H4 (cell line): ENCODE data around the gene NELFA. TPM values are rescaled to one million over a fixed set of nuclear protein-coding genes. Genes with fewer than 3 reads are reported as not detected.
"Not testable (repeated sequence)": the region's sequence is repeated elsewhere in the genome, so short reads cannot be mapped to it uniquely, and the experiment has no call there.

ENCODE experiments used
- DNase-seq: peaks from one replicate; pipeline ENCODE4 v3.0.0-alpha.2; 2015; ENCODE audit warnings: low spot score
- total RNA-seq: library from RNA; depleted of rRNA; stranded (reverse); fragments of >200 nt; shearing (Covaris generic); gene quantifications from 2 replicates; pipeline ENCODE4 v1.2.3, GENCODE V29; 2014

Gene NELFA
- total RNA-seq, 1 experiment from 2014 or later, result 22.0 TPM

DNA sequence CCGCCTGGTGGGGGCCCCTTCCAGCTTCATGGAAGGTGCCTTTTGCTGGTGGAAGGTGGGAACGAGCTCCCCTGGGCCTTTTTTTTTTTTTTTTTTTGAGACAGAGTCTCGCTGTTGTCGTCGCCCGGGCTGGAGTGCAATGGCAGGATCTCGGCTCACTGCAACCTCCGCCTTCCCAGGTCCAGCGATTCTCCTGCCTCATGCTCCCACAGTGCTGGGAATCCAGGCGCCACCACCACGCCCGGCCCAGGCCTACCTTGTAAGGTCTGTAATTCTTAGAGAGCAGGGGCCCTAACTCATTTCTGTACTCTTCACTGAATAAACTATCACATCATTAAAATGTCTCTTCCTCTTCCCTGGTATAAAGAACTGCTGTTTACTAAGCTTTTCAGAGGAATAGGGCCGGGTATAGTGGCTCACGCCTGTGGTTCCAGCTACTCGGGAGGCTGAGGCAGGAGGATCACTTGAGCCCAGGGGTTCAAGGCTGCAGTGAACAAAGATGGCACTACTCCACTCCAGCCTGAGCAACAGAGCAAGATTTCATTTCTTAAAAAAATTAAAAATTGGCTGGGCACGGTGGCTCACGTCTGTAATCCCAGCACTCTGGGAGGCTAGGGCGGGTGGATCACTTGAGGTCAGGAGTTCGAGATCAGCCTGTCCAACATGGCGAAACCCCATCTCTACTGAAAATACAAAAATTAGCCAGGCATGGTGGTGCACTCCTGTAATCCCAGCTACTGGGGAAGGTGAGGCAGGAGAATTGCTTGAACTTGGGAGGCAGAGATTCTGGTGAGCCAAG lies 14.9 kb downstream of the NELFA start:
- not testable (repeated sequence) for DNase-seq

DNA sequence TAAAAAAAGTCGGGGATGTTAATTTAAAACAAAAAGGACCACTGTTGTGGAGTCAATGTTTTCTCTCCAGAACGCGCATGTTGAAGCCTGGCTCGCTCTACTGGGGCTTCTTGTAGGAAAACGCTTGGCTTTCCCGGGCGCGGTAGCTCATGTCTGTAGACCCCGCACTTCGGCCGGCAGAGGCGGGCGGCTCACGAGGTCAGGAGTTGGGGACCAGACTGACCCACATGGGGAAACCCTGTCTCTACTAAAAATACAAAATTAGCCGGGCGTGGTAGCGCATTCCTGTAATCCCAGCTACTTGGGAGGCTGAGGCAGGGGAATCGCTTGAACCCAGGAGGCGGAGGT lies 15.6 kb downstream of the NELFA start:
- no peak for DNase-seq

DNA sequence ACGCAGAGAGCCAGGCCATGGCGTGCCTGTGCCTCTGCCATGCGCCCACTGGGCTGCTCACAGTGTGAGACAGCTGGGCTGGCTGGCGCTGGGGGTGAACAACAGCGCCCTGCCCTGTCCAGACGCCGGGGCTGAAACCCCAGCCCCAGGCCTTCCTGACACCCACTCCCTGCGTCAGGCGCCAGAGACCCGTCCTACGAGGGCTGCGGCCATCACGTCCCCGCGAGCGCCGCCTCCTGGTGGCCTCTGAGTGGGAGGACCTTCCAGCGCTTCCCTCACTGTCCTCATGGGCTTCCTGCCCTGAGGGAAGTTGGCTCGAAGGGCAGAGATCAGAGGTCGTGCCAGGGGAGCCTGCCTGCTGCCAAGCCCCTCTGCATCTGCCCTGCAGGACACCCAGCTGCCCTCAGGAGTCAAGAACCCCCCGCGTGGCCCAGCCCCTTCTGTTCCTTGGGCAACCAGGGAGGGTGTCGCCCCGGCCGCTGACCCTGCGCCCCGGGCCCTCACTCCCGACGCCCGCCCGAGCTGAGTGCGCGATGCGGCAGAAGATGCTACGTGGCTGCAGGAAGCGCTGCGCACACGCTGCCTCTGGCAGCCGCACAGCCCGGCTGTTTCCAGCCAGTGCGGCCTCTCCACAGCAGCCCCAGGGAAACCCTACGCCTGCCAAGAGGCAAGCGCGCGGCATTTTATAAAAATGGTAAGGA lies 16.2 kb downstream of the NELFA start:
- DNase-seq, result no peak

DNA sequence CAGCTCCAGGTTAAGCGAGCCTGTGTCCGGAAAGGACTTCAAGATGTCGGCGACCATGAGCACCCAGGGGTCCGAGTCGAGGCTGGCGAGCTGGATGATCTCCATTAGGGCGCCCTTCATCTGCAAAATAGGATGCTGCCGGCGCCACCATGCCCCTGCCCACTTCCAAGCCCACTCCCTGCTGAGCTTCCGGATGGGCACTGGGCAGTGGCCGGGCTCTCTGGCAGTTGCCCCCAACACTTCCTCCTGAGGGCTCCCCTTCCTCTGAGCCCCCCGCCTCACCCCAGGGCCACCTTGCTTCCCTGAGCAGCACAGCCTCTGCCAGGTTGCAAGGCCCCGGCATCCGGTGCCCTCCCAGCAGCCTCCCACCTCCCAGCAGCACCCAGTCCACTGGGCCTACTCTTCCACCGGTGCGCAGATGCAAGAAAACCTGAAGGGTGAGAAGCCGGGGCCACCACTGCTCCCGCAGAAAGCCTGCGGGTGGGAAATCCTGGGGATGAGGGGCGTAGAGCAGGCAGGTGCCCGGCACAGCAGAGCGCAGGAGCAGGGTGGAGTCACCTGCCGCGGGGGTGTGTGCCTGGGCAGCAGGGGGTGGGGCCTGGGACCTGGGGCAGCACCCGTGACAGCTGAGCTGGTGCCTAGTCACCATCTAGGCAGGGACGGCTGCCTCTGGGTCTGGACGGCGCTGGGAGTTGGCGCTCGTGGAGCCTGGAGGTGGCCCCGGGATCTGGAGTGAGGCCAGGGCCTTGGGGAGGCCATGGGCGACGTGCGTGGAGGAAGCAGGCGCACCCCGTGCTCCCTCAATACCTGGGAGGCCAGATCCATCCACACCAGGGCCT lies 17.0 kb downstream of the NELFA start:
- no peak for DNase-seq

DNA sequence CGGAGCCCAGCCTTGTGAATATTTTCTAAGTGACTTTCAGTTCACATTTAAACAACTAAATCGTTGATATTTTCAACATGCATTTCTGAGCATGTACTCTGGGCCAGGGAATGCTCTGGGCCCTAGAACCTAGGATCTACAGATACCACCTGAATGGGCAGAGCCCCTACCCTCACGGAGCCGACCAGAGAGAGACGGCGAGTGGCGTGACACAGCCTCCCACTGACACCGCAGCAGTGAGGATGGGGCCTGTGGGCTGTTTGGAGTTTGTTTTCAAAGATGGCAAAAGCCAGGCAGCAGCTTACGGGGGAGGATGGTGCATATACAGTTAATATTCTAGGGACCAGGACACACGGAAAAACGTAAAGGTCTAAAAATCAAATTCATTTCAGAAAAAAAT lies 17.7 kb downstream of the NELFA start:
- DNase-seq, result no peak

DNA sequence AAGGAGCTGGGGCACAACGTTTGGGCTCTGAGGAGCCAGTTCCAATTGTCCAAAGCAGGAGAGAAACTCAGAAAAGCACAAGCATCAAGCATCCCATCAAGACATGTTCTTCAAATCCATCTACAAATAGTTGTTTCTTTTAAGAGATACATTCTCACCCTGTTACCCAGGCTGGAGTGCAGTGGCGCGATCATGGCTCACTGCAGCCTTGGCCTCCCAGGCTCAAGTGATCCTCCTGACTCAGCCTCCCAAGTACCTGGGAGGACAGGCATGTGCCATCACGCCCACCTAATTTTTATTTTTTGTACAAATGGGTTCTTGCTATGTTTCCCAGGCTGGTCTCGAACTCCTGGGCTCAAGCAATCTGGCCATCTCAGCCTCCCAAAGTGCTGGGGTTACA lies 18.1 kb downstream of the NELFA start:
- no peak for DNase-seq

DNA sequence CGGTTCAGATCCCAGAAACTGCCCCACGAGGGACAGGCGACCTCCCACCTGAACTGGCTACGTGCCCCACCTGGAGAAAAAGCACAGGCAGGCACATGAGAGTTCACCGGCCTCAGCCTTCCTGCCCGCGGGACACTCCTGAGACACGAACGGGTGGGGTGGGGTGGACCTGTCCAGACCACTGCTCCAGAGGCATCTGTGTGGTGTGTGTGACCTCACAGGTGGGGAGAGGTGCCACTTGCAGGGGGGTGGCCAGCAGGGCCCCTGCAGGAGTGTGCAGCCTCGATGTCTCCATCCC lies 18.5 kb downstream of the NELFA start:
- no peak for DNase-seq

DNA sequence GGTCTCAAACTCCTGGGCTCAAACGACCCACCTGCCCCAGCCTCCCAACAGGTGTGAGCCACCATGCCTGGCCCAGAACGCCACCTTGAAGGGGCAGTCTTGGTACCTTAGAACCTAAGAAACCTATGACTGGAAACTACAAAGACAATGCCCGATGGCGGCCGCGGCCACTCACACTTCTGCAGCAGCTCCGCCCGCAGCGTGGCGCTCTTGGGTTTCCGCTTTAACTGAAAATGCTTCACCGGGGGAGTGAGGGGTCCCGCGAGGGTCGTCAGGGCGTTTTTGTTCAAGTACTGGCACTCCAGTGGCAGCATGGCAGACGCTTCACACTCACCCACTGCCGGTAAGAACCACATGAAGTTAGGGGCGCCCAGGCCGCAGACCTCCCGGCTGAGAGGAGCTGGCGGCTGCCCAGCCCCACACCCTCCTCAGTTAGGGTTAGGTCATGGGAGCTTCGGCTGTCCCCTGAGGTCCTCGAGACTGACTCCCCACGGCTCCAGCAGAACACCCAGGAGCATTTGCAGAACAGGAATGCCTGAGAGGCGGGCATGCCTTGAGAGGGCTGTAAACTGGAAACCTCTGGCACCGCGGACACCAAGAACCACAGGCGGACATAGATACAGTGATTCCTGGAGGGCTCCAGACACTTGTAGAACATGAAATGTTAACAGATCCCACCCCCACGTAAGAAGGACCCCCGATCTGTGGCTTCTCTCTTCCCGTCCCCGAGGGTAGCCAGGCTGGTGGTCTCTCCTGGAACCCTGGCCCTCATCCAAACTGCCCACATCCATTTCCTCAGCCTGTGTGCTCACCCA lies 19.0 kb downstream of the NELFA start:
- DNase-seq, result no peak

DNA sequence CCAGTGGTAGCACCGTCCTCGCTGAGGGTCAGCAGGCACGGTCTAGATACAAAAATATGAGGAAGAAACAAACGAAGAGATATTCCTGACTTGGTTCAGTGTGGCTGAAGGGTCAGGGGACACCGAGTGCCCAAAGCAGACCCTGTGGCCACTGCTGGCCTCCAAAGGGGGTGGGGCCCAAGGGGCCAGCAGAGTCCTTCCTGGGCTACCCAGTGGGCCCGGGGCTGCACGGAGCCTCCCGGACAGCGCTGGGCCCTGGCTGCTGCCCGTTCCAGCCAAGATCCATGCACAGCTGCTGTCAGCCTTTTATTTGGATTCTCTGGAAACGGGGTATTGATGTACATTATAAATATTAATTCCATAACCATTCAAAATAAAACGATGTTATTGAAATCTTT lies 20.4 kb downstream of the NELFA start:
- DNase-seq, result no peak

DNA sequence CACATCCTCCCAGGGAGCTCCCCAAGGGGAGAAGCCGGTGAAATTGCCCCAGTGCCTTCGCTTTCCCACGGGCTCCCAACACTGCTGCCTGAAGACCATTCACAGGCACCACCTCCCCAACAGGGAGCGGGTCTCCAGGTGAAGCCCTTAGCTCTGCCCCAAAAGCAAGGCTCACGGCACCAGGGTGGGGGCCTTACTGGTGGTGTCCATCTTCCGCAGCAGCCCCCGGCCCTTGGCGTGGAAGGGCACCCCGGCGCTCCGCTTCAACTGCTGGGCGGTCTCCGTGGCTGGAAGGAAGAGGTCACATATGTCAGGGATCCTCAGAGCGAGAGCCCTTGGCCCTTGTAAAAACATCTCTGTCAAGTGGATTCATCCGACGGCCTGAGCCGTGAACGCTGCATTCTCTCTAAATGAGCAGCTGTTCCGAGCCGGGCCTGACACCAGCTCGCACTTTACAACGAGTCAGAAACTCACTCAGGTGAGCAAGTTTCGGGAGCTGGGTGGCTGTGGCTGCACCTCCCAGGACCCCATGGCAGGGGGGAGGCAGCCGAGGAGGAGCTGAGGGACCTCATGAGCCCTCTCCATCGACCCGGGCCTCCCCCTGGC lies 20.9 kb downstream of the NELFA start:
- DNase-seq, result no peak

DNA sequence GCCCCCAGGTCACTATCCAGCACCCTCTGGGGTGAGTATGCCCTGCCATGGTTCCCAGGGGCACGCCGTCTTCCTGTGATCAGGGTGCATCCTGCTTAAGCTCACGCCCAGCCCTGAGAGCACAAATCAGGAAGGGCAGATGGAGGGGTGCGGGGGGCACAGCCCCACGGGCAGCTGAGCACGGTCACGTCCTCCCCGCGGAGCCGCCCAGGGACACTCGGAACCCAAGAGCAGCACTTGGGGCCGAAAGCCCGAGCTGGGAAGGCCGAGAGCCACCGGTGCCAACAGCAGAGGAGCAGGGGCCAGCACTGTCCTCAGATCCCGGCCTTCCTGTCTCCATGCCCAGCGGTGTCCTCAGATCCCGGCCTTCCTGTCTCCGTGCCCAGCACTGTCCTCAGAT lies 21.5 kb downstream of the NELFA start:
- DNase-seq, result no peak

DNA sequence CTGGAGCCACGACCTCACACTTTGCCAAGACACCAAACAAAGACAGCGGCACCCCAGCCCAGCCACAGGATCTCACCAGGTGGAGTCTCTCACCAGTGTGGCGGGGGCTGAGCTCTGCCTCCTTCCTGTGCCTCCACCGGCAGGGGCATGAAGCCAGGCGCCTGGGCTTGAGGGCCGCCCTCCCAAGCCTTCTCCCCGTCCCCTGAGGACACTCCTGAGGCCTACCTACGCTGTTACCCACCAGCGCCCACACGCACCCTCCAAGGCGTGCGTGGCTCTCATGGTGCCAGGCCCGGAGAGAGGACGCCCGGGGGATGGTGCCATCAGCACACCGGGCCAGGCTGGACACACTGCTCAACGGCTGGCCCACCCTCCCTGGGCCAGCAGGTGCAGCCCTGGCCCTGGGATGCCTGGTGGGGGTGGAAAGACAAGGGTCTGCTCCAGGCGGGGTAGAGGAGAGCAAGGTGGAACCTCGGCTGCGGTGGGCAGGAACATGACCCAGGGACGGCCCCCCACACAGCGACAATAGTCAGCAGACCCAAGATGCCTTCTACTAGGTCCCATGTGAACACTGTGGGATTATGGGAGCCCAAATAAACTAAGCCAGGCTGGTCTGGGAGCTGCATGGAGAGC lies 22.1 kb downstream of the NELFA start:
- DNase-seq, result no peak

DNA sequence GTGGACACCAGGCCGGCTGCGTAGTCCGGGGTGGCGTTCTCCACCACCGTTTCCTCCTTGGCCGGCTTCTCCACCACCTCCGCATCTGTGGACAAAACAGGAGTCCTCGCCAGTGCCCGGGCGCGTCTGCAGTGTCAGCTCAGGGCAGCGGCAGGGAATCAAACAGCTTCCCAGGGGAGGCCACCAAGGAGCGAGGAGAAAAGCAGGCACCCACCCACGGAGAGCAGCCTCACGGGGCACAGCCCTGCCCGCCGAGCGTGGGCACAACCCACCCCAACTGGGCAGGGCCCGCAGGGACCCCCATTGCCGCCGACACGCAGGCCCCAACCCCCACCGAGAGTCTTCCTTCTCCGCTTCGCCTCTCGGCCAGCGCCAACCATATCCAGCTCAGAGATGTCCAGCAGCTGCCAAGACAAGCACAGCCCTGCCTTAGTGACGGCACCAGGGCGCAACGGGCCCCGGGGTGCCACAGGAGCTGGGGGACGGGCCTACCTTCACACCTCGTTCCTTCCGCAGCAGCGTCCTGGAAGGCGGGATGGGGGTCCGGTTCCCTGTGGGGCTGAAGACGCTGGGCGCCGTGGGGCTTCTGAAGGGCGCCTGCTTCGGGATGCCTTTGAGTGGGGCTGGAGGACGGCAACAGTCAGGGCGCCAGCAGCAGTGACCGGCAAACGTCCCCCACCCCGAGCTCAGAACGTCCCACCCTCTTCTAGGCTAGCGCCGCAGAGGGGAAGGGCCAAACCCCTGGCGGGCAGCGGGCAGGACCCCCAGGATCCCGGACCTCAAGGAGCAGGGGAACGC lies 22.8 kb downstream of the NELFA start:
- no peak for DNase-seq

DNA sequence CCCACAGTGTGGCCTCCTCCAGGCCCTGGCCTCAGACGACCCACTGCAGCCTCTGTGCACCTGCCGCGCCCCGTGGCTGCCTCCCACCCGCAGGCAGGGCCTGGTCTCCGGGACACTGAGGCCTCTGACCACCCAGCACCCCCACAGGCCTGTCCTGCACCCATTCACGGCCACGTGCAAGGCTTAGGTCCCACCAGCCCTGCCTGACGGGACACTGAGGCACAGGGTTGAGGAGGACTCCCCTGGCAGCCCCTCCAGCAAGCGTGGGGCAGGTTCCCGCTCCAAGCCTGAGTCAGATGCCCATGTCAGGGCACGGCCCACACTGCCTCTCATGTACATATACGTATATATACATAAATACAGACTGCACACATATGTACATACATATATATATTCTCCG lies 23.5 kb downstream of the NELFA start:
- no peak for DNase-seq

DNA sequence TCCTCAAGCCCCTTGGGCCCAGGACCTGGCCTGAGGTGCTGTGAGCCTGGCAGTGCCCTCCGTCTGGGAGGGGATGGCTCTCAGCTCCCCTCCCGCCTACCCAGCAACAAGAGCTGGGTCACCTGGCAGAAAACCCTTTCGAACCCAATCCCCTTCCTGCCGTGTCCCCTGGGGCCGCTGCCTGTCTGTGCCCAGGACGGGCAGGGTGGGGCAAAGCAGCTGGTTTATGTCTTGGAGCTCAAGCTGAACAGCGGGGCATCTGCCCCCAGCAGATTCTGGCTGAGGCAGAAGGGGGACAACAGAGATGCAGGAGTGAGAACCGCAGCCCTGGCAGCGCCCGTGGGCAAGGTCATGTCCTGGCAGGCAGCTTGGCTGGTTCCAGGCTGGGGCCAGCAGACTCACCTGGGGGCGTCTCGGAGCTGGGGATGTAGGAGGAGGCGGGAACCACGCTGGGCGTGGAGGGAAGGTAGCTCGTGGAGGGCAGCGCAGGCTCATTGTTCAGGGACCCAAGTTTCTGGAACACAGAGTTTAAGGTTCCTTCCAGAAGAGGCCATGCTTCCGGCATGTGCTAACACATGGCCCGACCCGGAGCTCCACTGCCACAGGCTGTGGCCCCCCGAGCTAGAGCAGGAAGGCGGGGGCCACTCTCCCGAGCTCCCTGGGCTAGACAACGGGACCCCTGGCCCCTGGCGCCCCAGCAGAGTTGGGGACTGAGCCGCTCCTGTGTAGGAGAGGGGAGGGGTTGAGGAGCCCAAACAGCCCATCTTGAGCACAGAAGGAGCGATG lies 24.2 kb downstream of the NELFA start:
- DNase-seq, result no peak

DNA sequence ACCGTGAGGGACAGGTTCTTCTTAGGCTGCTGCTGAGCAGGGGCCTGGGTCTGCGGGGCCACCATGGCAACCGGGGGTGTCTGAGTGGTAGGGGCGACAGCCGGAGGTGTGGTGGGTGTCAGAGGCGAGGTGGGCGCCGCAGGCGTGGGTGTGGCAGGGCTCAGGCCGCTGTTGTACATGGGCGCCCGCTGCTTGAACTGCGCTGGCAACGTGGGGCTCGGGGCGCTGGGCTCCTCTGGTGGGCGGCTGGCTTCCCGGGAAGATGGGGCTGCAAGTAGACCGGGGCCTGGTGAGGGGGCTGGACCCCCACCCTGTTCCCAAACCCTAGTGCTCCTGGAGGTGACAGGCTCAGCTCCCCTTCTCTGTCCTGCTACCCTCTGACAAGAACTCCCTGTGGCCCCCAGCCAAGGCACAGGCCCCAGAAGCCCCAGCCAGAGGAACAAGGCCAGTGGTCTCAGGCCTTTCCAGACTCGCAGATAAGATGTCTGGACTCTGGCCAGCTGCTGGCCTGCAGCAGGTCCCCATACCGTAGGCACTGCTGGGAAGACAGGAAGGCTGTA lies 24.8 kb downstream of the NELFA start:
- no peak for DNase-seq

DNA sequence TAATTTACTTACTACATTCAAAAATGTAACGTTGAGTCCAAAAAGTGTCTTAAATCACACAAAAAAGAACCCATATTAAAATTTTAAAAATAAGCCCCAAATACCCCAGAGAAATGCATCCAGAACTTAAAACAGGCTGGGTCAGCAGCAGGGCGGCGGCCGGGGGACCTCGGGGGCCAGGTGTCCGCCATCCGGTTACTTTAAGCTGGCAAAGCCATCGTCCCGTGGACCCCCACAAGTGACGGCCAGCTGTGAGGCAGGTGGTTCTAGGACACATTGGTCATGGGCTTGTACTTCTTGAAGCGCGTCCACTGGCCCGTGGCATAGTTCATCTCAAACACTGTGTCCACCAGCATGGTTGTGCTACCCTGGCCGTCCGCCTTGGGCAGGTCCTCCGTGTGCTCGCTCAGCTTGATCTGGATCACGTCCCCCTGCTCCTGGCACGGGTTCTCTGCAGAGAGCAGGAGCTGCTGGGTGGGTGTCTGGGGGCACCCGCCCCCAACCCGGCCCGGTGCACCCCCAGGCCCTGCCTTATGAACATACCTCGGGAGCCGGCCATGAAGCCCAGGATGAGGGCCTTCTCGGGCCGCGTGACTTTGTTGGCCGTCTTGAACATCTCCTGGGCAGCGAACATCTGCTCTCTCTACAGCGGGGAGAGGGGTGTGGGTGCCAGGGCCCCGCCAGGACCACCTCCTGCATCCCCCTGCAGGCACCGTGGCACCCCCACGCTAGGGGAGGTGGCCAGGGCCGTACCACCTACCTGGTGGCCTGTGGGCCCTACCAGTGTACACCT lies 25.5 kb downstream of the NELFA start:
- no peak for DNase-seq
